Type B pancreatic cell (in vitro differentiated cells): ENCODE measurements around the gene POM121. TPM values are rescaled to one million over a fixed set of nuclear protein-coding genes. Genes with fewer than 3 reads are reported as not detected.
"Not testable (repeated sequence)": the region's sequence is repeated elsewhere in the genome, so short reads cannot be mapped to it uniquely, and the experiment has no call there.

ENCODE experiments used
- DNase-seq: peaks from one replicate; pipeline ENCODE4 v3.0.0; 2021; ENCODE audit warnings: mixed read lengths; ENCODE audit not compliant: unreplicated experiment; ENCODE audit errors: extremely low spot score
- H3K27ac Mint-ChIP-seq: 2 replicates; pipeline ENCODE4 v1.8.0; 2021; ENCODE audit warnings: mild to moderate bottlenecking, mixed read lengths
- H3K27me3 Mint-ChIP-seq: 2 replicates; pipeline ENCODE4 v1.8.0; 2021; ENCODE audit warnings: mixed read lengths
- H3K36me3 Mint-ChIP-seq: 2 replicates; pipeline ENCODE4 v1.8.0; 2021; ENCODE audit warnings: mixed read lengths
- H3K4me1 Mint-ChIP-seq: one replicate; pipeline ENCODE4 v1.8.0; 2021; ENCODE audit warnings: mixed read lengths; ENCODE audit not compliant: unreplicated experiment
- H3K4me3 Mint-ChIP-seq: 2 replicates; pipeline ENCODE4 v1.8.0; 2021; ENCODE audit warnings: mild to moderate bottlenecking, mixed read lengths
- H3K9me3 Mint-ChIP-seq: 2 replicates; pipeline ENCODE4 v1.8.0; 2021; ENCODE audit warnings: mixed read lengths
- total RNA-seq: library from RNA; stranded (reverse); gene quantifications from 2 replicates; pipeline ENCODE4 v1.2.1, GENCODE V29; 2021; ENCODE audit warnings: low replicate concordance

Gene POM121
- total RNA-seq, 1 donor from 2014 or later, result 51.2 TPM

DNA sequence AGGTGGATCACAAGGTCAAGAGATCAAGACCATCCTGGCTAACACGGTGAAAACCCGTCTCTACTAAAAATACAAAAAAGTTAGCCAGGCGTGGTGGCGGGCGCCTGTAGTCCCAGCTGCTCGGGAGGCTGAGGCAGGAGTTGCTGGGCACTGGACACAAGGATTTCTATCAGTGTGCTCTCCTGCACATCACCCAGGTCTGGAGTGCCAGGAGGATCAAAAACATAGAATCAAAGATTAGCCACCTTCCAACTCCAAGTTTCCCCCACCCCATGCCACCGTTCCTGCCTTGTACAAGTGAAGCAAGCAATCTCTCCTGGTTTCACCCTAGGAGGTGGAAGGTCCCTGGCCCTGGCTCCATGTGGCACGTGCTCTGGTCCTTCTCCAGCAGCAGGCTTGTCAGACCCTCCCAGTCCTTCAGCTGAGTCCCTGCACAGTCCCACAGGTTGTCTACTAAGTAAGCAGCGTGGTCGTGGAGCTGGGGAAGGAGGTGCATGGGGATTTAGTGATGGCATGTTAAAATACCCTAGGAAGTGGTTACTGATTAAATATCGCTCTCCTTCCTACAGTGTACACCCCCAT, 73.1 kb downstream of the POM121 start:
- H3K27ac Mint-ChIP-seq, H3K27me3 Mint-ChIP-seq, H3K4me3 Mint-ChIP-seq: not testable (repeated sequence)

More for the DNA sequence above, 73.1 kb downstream of the POM121 start:
- not testable (repeated sequence) for DNase-seq, H3K36me3 Mint-ChIP-seq, H3K4me1 Mint-ChIP-seq, H3K9me3 Mint-ChIP-seq

Other genes with a start within 250 kb of the POM121 start
- gene TYW1B, start 96.9 kb upstream of the POM121 start, total RNA-seq, result 2.2 and 3.1 TPM in 2 replicates
- gene TRIM74, start 44.4 kb downstream of the POM121 start, total RNA-seq, result 1.8 TPM in 1 of 2 replicates, not detected in the other
- gene SPDYE8, start 104.7 kb downstream of the POM121 start, total RNA-seq, result not detected in 2 replicates
- not detected in 2 replicates for gene SPDYE11, start 132.8 kb downstream of the POM121 start, total RNA-seq
- gene SPDYE9, start 160.9 kb downstream of the POM121 start, total RNA-seq, result not detected in 2 replicates